Kidney capillary endothelial cell (primary cell): ENCODE results near the gene XRCC1.

Experiments
- DNase-seq: peaks from one replicate; pipeline ENCODE4 v3.0.0-alpha.2; 2018; ENCODE audit warnings: low spot score

The XRCC1 gene, protein sequence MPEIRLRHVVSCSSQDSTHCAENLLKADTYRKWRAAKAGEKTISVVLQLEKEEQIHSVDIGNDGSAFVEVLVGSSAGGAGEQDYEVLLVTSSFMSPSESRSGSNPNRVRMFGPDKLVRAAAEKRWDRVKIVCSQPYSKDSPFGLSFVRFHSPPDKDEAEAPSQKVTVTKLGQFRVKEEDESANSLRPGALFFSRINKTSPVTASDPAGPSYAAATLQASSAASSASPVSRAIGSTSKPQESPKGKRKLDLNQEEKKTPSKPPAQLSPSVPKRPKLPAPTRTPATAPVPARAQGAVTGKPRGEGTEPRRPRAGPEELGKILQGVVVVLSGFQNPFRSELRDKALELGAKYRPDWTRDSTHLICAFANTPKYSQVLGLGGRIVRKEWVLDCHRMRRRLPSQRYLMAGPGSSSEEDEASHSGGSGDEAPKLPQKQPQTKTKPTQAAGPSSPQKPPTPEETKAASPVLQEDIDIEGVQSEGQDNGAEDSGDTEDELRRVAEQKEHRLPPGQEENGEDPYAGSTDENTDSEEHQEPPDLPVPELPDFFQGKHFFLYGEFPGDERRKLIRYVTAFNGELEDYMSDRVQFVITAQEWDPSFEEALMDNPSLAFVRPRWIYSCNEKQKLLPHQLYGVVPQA

DNA sequence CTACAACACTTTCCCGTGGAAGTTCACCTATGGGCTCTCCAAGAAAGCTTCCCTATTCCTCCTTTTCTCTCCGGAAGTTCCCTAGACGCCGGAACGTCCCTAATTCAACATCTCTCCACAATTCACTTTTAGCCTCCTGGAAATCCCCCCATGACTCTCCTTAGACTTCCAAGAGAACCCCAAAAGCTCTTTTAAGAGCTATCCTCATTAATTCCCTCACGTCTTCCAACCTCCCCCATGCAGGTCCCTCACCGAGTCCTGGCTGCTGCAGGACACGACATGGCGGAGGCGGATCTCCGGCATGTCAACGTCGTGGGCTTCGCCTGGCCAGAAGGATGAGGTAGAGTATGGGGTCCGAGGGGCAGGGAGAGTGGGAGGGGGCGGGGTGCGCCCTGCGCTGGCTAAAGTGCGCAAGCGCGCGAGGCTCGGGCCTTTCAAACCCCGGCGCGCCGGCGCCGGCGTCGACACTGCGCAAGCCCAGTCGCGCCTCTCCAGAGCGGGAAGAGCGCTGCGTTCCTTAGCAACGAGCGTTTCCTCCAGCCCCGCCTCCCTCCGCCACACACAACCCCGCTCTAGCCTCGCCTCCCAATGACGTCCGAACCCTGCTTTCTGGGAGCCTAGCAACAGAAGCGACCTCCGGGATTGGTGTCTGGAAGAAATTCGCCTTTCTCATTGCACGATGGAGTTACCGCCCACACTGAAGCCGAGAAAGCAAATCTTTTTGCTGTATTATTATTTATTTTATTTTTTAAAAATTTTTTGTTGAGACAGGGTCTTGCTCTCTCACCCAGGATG is at the start of gene XRCC1, which contains the start of gene PINLYP:
TSS of gene XRCC1 (minus strand) at position 372 of the 795 bp plus-strand sequence. CDS start at position 303, 69 bp downstream.
TSS of gene PINLYP (plus strand) at position 646 of the 795 bp plus-strand sequence. CDS start 1,391 bp downstream, outside the sequence.
- peak; percentile 97 for DNase-seq

DNA sequence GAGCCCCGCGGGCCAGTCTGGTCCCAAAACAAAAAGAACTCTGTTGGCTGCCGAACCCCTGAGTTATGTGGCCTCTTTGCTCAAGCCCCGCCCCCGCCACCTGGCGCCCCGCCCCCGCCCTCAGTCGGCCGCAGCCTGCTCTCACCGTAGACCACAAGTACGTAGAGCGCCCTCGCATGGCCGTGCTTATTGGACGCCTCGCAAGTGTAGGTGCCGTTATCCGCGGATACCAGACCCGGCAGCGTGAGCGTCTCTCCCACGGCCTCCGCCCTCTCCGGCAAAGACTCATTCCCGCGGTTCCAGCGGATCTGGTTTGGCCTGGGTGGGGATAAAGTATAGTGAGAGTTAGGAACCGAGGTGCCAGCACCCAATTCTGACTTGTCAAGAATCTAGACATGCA is 49.6 kb upstream of the XRCC1 start:
- DNase-seq, result no peak

DNA sequence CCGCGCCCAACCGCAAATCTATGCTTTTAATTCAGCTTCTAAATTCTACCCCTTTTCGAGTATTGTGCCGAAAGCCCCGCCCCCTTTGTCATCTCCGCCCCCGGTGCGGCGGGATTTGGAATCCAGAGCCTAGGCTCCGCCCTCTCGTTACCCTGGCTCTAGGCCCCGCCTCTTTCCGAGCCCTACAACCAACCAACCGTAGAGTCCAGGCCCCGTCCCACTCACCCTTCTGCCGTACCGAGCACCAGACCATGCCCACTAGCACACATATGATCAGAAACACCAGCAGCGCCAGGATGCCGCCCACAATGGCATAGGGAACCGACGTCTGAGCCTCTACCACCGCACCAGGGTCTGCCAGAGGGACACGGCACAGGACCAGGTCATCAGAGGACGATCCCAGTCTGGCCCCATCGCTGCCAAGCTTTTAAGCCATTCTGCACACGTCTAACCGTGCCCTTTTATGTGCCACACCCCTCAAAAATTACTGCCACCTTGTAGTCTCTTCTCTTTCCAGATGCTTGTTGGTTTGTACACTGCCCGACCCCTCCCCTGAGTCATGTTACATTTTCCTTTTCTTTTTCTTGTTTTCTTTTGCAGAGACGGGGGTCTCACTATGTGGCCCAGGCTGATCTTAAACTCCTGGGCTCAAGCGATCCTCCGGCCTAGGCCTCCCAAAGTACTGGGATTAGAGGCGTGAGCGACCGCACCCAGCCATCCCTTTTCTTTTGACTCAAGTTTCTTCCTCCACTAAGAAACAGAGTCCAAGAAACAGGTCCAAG is 48.8 kb upstream of the XRCC1 start:
- DNase-seq, result no peak

DNA sequence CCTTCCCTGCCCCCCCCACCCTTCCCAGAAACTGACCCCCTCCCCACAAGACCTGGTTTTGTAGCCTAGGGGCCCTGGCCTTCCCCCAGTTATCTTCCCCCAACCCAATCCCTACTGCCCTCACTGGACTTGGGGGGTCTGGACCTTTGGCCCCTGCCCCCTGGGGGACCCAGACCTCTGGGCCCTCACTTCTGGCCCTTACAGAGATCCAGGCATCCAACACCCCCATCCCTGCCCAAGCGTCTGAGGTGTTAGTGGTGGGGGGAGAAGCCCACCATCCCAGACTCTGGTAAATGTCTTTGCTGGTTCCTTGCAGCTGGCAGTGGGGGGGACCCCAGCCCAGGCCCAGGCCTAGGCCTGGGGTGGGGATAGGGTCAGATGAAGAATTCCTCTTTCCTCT is 47.6 kb upstream of the XRCC1 start:
- DNase-seq, result no peak

DNA sequence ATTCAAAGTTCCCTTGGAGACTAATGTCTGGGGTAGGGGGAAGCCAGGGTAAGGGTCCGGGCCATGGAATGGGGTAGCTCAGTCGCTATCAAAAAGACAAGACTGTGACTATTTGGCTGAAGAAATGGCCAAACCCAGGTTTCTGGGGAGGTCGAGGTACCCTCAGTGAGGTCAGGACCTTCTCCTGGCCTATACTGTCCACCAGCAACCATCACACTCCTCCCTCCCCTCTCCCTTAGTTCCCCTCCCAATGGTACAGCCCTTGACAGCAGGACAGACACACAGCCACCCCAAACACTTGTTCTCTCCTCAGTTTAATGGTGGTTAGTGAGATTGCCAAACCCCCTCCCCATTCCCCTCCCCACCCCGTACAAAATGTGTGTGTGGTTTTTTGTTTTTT is 46.7 kb upstream of the XRCC1 start:
- no peak for DNase-seq

DNA sequence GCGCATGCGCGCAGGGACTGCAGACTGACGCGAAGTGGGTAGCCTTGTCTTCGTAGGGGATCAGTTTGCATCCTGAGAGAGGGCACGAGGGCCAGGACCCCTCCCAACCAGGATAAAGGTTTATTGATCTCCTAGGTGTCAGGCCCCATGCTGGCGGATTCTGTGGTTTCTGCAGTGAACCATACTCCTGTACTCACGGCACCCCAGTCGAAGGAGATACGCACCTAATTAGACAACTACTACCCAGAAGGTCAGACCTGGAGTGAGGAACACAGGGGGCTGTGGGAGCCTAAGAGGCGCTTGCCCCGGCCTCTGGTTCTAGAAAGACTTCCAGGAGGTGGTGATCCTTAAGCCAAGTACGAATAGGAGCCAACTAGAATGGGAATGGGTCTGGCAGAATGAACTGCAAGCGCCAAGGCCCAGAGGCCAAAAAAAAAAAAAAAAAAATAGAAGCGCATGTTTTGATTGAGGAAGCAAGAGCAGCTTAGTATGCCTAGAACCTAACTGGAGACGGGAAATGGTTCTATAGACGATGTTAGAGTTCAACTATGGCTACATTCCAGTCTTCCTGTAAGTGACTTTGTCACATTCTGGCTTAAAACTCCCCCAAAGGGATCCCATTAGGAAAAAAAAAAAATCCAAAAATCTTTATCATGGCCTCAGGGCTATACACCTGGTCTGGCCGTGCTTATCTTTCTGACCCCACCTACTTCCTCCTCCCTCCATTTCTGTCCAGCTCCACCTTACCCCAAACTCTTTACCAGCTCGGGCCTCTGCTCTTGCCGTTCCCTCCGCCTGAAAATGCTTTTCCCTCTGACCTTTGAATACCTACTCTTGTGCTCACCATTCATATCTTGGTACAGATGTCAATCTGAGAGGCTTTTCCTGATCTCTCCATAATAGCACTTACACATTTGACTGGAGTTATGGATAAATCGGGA is 45.0 kb upstream of the XRCC1 start:
- DNase-seq, result no peak

DNA sequence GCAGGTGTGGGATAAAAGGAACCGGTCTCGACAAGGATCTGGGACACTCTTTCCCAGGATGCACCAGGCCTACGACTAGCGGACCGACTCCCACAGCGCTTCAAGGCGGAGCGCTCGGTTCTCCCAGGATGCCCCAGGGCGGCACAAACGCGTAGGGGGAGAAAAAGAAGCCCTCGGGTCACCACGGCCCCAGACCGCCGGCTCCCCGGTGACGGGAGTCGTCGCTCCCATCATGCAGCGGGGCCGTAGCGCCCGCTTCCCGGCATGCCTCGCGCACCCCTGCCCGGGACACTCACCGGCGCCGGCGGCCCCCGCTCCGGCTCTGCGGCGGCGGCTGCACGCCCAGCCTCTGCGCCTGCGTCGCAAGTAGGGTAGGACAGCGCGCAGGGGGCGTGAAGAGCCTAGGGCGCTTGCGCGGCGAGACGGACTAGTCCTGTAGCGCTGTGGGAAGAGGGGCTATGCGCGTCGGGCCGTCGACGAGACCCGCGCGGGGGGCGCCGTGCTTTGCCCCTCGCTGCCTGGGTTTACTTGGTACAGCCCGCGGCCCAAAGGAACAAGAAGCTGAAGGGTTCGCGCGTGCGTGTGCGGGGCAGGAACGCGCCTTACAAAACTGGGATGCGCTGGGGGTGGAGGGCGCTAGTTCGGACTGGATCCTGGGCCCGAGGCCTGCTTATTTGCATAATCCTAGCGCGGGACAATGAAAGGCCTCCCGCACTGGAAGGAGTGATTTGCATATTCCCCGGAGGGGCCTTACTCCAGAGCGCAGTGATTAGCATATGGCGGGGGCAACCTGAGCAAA is 44.1 kb upstream of the XRCC1 start, which contains the start of gene ZNF428:
TSS of gene ZNF428 (minus strand) at position 368 of the 799 bp plus-strand sequence. CDS start 5,325 bp downstream, outside the sequence.
- peak; percentile 81 for DNase-seq

DNA sequence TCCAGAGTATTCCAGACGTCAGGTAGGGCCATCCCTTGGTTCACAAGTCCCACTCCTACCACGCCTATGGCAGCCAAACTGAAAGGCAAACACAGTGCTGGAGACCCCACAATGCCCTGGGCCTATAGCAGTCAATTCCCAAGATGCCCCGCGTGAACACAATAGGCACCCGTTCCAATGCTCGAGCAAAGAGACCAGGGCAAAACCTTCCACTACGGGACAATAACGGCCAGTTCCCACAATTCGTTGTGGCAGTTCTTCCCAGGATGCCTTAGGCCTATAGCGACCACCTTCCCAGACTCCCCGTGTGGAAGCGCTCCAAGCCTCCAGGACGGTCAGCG is 43.6 kb upstream of the XRCC1 start:
- DNase-seq, result no peak

DNA sequence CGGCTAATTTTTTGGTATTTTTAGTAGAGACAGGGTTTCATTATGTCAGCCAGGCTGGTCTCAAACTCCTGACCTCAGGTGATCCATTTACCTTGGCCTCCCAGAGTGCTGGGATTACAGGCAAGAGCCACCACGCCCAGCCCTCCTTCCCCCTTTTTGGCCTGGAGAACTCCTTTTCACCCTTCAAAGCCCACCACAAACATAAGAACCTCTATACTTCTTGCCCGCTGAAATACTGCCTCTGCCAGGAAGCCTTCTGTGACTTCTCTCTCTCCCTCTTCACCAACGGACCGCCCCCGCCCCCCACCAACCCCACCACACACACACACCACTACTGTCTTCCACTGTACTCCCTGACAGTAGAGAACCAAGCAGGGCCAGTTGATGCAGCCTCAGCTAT is 41.6 kb upstream of the XRCC1 start:
- no peak for DNase-seq

DNA sequence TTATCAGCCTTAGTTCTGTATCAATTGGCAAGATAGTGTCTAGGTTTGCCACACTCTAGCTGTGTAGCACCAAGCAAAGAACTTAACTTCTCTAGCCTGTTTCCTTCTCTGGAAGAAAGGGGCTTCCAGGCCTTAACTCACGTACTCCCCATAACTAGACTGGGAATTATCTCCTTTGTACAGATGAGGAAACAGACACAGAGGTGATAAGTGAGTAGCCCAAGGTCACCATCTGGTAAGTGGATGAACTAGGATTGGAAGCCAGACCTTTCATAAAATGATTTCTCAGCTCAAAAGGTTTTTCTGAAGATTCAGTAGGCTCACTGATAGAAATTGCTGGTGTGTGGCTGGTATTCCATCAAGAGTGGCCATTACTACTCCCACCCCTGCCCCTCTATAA is 41.0 kb upstream of the XRCC1 start:
- DNase-seq, result no peak

DNA sequence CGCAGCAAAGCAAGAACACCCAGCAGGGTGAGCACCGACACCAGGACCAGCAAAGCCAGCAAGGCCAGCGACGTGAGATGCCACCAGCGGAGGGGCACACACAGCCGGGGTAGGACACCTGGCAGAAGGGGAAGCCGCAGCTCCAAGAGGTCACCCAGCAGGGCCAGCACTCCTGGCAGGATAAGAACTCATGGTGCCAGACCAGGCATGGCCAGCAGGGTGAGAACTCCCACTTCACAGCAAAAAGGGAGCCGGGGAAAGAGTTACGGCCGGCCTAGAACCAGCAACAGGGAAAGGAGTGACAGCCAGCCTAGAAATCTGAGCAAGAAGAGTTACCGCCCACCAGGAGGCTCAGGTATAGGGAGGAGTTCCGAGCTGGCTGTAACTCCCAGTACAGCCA is 37.0 kb upstream of the XRCC1 start:
- DNase-seq, result no peak

DNA sequence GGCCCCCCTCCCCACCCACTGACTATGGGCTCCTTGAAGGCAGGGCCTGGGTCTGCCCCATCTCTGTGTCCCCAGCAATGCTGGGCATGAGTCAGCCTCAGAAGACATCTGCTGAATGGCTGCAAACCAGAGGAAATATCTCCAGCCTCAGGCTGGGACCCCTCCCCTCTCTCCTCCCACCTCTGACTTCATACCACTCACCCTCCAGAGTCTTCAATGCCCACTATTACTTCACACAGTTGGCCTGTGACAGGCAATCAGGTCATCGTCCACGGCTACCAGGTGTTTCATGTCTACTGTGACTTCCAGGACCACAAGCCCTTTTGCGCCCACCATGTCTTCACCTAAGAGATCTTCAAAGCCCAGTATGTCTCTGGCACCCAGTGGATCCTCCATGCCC is 36.5 kb upstream of the XRCC1 start, which contains the start of gene SRRM5:
TSS of gene SRRM5 (plus strand) at position 301 of the 400 bp plus-strand sequence. CDS start at position 335, 34 bp downstream.
- no peak for DNase-seq

DNA sequence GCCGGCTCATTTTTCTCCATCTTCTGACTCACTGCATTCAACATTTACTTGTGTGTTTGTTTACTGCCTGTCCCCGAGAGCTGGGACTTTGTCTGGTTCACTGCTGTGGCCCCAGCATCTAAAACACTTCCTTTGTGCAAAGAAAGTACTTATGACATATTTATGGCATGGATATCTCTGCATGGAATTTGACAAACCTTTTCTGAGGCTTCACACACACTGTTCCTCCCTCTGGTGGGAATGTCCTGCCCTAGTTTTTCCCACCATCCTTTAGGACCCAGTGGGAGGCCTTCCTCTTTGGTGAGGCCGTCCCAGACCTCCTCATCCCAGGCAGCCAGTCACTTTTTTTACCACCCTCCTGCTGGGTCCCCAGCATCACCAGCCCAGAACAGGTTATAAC is 35.2 kb upstream of the XRCC1 start:
- no peak for DNase-seq

DNA sequence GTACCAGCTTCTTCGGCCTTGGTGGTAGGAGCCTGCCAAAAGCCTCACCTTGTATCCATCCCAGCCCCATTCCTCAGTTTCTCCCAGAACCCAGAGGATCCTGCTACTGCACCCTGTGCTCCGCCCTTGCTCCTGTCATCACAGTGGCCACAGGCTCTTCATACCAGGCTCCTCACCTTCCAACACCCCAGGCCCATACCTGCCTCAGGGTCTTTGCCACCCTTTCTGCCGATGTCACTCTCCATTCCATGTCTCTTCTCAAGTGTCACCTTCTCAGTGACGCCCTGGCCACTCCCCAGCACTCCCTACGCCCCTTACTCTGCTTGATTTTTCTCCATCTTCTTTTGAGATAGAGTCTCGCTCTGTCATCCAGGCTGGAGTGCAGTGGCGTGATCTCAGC is 34.5 kb upstream of the XRCC1 start:
- DNase-seq, result no peak

DNA sequence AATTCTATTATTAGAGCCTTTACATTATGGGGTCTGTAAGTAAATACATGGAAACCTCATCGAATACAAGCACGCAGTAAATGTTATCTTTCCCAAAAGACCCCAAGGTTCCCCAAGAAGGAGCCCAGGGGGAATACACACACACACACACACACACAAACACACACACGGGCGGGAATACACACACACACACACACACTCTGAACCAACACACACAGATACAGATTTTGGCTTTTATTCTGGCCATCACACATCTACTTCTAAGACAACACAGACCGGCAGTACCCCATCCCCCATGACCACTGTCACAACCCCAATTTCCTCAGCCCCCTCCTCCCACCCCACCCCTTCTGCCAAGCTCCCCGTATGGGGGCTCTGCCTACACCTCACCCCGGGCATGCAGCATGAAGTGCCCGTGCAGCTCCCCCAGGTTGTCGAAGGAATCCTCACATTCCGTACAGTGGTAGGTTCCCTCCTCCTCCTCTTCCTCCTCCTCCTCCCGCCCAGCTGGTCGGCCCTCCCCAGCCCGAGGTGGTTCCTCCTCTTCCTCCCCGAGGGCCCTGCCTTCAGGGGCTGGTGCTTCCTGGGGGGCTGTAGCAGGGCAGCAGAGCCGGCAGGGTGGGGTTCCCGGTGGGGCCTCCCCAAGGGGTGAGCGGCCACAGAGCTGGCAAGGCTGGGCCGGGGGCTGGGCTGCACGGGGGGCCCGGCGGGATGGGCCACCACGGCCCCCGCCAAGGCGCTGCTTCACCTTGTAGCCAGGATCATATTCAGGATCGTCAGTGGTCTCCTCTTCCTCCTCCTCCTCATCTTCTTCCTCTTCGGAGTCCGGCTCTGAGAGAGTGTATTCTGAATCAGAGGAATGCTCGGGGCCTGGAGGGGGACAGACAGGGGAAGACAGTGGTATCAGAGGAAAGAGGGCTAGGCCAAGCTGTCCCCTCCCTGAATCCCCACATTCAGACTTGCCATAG is 32.2 kb upstream of the XRCC1 start:
- DNase-seq, result no peak

DNA sequence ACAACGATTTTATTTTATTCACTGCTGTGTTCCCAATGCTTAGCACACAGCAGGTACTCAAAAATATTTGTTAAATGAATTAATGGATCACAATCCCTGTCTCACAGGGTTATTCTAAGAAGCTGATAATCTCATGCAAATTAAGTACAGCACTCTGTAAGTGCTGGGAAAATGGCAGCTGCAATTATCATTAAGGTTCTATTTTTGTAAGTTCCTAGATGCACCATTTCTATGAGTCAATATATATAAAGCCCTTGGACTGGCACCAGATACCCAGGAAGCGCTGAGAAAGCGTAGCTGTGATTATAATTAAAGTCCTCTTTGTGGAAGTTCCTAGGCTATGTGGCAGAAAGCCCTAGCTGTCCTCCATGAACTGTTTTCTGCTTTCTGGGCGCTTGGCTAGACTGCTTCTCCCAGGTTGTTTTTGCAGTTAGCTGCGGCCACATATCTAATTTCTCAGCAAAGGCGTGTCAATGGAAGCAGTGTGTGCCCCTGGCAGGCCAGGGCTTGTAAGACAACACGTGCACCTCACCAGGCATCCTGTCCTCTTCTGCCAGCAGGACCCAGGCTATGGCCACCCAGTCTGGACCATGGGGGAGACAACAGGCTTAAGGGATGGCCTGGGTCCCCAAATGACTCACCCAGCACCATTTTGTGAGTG is 31.4 kb upstream of the XRCC1 start:
- no peak for DNase-seq

DNA sequence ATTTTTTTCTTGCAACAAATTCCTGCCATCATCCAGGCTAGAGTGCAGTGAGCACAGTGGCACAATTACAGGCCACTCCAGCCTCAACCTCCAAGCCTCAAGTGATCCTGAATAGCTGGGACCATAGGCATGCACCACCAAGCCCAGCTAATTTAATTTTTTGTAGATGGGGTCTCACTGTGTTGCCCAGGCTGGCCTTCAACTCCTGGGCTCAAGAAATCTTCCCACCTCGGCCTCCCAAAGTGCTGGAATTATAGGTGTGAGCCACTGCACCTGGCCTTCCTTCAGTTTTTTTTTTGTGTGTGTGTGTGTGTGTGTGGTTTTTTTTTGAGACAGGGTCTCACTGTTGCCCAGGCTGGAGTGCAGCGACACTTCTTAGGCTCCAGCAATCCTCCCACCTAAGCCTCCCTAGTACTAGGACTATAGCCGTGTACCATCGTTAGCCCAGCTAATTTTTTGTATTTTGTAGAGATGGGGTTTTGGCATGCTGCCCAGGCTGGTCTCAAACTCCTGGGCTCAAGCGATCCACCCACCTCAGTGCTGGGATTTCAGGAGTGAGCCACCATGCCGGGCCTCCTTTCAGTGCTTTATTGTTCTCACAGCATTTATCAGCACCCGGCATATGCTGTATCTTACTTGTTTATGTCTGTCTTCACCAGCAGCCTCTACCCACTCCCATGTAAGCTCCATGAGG is 30.7 kb upstream of the XRCC1 start:
- DNase-seq, result no peak
